DND-41 (cell line): ENCODE measurements around the gene PTPRK.

Source experiments
- CTCF ChIP-seq: IDR thresholded peaks from 2 replicates; pipeline ENCODE4 v1.5.1; 2012; ENCODE audit warnings: borderline replicate concordance, low read length, moderate library complexity, mild to moderate bottlenecking; ENCODE audit not compliant: poor library complexity, severe bottlenecking; ENCODE audit errors: extremely low read depth
- EZH2 ChIP-seq: IDR thresholded peaks from 3 replicates; pipeline ENCODE4 v1.6.1; 2012; ENCODE audit warnings: borderline replicate concordance, low read depth, mild to moderate bottlenecking, moderate library complexity, low read length, inconsistent platforms; ENCODE audit not compliant: severe bottlenecking

- TF ChIP-seq CTCF = no peak
- TF ChIP-seq EZH2 = no peak
These were observed 253.5 kb downstream of the PTPRK start for GRCh38 chr6:128266946-128267345.
